Limb (tissue), 2 donors: ENCODE data around the gene ADM2.
"Not testable (repeated sequence)": the region's sequence is repeated elsewhere in the genome, so short reads cannot be mapped to it uniquely, and the experiment has no call there.

Experiments
- DNase-seq, 2 donors: peaks; one replicate each; pipeline ENCODE4 v3.0.0-alpha.2; 2016; ENCODE audit errors: extremely low spot score in 2 of 2

ADM2 gene

GRCh38 chr22:50524676-50525103 is 43.3 kb downstream of the ADM2 start:
- DNase-seq = no peak

- peak; percentile 98 to 99 for DNase-seq
Observed at GRCh38 chr22:50525104-50525857, 43.9 kb downstream of the ADM2 start, which contains the start of gene SCO2. Gene SCO2, minus strand, starts transcription at chr22:50525598. Its CDS starts 1,187 bp downstream, at chr22:50524411.

GRCh38 chr22:50525858-50526107 is 44.4 kb downstream of the ADM2 start:
- DNase-seq = no peak

DNA sequence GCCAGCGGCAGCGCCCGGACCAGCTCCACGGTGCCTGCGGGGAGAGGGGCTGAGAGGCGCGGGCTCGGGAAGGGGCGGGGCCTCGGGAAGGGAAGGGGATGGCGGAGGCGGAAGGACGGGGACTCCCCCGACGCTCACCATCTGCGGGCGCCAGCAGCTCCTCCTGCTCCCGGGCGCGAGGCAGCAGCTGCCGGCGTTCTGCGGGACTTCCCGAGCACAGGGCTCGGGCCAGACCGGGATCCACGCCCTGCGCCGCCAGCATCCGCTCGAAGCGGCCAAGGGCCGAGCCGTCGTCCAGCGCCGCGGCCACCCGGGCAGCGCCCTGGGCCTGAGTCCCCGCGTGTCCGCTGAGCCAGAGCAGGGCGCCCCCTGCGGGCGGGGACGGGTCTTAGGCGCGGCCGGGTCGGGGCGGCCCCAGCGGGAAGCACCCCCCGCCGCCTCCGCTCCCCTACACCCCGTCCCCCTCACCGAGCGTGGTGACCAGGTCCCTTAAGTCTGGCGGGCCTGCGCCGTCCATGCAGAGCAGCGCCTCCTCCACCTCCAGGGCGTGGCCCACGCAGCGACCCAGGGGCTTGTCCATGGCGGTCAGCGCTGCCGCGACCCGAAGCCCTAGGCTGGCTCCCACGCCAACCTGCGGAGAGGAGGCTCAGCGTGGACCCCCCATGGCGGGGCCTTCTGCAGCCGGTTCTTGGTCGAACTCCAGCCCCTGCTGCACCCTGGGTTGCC is 44.9 kb downstream of the ADM2 start:
- peak; percentile 78 to 90 for DNase-seq

DNA sequence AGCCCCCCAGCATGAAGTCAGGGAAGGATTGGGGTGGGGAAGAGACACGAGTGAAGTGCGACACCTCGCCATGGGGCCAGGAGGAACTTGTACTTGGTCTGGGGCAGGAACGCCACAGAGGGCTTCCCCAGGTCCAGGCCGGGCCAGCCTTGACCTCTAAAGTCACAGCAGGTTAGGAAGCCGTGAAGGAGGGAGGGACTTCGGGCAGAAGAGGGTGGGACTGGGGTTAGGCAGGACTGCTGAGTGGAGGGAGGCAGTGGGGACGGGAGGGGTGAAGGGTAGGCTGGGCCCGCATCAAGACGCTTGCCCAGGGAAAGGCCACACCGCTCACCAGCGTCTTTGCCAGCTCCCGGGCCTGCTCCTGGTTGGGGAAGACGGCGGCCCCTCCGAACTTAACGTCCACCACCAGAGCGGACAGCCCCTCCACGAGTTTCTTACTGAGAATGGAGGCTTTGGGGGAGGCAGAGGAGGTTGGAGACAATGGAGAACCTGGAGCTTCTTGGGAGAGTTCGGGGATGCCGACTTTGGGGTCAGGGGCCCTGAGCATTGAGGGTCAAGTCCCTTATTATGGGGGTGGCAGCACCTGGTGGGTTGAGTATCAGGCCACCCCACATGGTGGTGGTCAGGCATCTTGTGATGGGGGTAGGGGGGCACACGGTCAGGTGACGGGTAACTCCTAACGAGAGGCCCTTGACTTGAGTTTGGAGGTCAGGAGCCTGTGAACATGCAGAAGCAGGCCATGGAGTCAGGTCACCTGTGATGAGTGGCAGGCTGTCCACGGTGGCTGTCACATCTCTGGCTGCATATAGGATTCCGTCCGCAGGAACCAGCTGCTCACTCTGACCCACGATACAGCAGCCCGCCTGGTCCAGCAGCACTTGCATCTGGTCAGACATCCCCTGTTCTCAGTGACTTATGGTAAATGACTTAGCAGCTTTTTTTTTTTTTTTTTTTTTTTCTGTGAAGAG is 45.8 kb downstream of the ADM2 start:
- DNase-seq = no peak

- no peak for DNase-seq
Observed at GRCh38 chr22:50527921-50528681, 46.8 kb downstream of the ADM2 start.

- DNase-seq = no peak
Observed at GRCh38 chr22:50528682-50529415, 47.5 kb downstream of the ADM2 start.

DNA sequence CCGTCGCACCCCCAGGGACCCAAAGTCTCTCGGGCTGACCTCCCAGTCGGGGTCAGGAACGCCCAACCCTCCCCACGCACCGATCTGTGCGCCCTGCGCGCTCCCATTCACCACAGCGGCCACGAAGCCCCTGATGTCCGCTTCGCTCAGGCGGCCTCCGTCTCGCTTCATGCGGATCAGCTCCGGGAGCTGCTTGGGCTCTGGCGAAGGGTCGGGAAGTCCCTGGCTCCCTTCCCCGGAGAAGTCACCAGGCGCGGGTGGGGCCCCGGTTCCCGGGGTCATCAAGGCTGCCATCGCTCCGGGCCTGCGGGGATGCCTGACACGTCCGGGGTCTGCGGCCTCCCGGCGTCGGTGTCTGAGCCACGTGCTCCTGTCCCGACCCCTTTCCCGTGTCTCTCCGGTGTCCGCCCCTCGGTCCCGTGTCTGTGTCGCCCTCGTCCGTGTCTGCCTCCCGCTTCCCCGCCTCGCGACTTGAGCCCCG is 48.1 kb downstream of the ADM2 start:
- peak in 1 of 2 donors; percentile 56 for DNase-seq

- peak; percentile 49 to 66 for DNase-seq
Observed at GRCh38 chr22:50529897-50530579, 48.7 kb downstream of the ADM2 start, which contains the start of gene TYMP. Gene TYMP, minus strand, starts transcription at chr22:50530012. Its CDS starts 303 bp downstream, at chr22:50529709.

GRCh38 chr22:50530580-50530876 is 49.2 kb downstream of the ADM2 start:
- DNase-seq = no peak

DNA sequence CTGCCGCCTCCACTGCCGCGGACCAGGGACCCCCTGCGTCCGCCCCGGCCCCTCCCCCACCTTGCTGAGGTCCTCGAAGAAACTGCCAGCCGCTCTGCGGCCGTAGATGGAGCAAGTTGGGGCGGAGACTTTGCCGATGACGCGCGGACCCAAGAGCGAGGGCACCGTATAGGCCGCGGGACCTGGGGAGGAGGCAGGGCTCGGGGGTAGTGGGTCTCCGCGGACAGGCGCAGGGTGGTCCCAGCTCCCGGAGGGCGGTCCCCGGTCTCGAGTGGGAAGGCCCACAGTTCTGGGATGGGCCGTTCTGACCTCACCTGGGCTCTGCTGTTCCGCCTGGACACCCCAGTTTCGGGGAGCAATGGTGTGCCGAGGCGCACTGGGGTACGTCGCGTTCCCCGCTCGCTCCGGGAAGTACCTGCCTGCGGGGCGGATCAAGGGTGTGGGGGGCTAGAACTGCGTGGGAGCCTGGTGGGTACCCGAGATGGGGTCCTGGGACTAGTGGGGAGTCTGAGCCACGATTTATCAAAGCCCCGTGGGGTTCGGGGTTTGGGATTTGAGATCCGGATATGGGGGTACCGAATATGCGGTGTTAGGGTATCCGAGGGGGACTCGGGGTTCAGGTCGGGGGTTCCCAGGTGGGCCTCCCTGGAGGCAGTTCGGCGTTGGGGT is 49.7 kb downstream of the ADM2 start:
- peak in 1 of 2 donors; percentile 75 for DNase-seq

DNA sequence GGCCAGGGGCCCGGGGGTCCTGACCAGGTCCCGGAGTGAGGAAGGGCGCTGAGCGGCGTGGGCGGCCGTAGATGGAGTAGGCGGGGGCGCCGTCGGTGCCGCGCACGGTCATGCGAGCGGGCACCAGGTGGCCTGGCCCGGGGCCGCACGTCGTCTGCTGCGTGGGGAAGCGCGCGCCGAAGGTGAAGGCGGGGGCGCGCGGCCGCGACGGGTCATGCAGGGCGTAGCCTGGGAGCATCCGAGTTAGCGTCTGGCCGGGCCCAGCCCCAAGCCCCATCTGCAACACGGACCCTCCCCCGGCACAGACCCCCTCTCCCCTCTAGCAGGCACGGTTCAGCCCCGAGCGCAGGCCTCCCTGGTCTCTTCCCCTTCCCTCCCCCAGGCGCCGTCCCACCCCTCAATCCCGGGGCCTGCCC is 50.2 kb downstream of the ADM2 start:
- DNase-seq = peak in 1 of 2 donors; percentile 61

- DNase-seq = peak in 1 of 2 donors; percentile 78
Observed at GRCh38 chr22:50531962-50532674, 50.8 kb downstream of the ADM2 start.

GRCh38 chr22:50532824-50533796 is 51.8 kb downstream of the ADM2 start:
- no peak for DNase-seq

- not testable (repeated sequence) for DNase-seq
Observed at GRCh38 chr22:50533856-50534711, 52.7 kb downstream of the ADM2 start.

- DNase-seq = no peak
Observed at GRCh38 chr22:50535113-50535512, 53.8 kb downstream of the ADM2 start.
